Stimulated activated CD4-positive, alpha-beta T cell treated with anti-CD3 and anti-CD28 coated beads, Interleukin-4, amount 100 ng/mL, for 4 hours (primary cell): ENCODE measurements around the gene NAV3.

Experiments
- DNase-seq, 2 experiments: peaks; one replicate each; pipeline ENCODE4 v3.0.0-alpha.2; 2020

Gene NAV3

DNA sequence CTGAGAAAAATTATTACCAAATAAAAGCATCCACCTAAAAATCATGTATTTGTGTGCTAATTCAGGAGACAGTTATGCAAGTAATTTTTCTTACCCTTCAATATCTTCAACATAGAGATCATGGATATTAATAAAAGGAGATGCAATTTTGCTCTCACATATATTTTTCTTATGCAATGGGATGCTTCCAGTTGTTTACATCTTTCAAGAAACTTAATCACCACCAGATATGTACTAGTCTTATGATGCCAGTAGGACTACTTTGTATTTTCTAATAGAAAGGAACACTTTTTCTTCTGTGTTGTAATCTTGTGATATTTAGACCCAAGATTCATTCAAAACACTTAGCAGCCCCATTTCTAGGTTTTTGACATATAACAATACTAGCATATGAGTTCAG is 107.6 kb downstream of the NAV3 start:
- no peak for DNase-seq

DNA sequence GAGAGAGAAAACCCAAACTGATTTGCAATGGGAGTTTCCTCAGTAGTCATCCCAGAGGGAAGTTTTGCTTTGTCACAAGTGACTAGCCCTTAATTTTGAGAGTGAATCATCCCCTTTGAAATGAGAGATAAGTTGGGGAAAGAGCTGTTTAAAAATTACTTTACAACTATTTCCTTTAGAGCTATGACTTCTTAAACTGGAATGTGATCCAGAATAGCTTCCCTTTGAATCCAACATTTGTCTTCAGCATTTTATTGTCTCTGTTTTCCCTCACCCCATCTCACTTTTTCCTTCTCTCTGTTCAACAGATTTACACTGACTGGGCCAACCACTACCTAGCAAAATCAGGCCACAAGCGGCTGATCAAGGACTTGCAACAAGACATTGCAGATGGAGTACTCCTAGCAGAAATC is 109.3 kb downstream of the NAV3 start:
- no peak for DNase-seq

DNA sequence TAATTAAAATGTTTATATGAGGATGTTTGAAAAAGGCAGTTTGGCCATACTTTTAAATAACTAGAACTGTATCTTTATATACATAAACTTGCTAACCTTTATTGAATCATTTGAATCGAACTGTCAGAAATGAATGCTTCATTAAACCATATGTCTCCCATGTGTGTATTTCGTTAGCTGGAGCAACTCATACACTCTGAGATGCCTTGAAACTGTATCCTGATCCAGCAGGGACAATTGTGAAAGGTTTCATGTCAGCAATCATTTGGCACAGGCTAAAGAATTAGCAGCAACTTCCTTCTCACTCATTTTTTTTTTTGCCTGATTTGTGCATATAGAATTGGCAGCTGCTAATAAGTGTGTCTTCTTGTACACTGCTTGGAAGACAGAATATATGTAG is 109.9 kb downstream of the NAV3 start:
- no peak for DNase-seq

DNA sequence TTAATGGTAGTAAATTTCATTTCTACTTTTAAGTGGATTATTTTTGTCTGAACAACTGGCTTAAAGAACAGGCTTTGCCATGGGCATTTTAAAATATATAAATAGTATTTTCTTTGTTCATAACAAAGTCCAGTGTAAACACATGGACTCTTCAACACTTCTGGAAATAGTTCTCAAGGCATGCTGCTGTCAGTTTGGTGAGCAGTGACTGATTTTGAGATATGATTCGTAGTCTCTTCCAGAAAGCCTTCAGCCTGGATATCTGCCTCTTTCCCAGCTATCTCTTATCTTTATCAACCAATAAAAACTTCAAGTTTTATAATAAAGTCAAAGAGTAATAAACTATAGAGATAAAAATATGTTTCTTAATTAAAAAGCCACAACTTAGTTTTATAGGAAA is 110.7 kb downstream of the NAV3 start:
- no peak for DNase-seq

DNA sequence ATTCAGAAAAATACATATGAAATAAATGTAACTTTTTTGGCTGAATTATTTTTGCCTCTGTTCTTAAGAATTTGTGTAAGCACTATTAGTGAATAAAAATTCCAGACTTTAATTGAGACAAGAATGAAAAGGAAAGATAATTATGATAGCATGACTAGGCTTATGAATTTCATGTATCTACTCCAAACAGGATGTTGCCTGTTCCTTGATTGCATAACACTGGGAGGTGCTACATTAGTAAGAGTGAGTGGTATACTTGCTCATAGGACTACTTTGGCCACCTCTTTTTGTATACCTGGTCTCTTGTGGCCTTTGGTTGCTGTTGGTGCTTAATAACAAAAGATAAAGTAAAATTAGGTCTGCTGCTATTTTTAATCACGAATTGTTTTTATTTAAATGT is 112.8 kb downstream of the NAV3 start:
- DNase-seq = no peak

DNA sequence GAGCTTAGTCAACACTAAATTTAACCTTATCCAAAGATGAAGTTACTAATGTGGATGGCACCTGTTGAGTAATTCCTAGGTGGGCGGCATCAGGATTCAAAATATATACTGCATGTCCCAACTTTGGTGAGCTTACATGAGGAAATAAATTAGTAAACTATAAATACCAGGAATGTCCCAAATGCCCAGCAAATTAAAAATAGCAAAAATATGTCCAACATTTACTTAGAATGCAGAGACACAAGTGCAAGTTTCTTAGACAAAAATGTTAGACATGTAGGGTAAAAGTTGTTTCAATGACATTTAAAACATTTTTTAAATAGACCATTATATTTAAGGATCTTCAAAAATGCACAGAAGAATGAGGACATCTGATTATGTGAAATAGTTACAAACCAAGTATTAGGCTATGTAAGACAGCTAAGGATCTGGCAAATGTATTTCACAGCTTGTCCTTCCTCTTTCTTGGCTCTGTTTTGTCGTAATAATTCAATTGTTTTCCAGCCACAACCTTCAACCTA is 115.9 kb downstream of the NAV3 start:
- no peak for DNase-seq

DNA sequence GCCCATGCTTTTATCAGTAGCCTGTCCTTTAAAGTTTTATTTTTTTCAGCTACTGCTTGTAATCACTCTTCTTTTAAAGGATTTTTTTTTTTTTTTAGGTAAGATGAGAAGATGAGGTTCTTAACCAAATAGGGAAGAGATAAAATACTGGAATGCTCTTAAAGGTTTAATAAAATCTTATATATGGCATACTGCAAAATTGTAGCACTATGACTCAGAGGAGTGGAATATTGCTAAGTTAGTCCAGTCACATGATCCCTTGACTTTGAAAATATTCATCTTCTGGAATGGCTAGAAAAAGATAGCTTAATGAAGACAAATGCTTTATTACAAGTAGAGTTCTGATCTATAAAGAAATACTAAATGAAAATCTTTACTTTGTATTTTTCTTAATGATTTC is 116.6 kb downstream of the NAV3 start:
- DNase-seq = no peak

DNA sequence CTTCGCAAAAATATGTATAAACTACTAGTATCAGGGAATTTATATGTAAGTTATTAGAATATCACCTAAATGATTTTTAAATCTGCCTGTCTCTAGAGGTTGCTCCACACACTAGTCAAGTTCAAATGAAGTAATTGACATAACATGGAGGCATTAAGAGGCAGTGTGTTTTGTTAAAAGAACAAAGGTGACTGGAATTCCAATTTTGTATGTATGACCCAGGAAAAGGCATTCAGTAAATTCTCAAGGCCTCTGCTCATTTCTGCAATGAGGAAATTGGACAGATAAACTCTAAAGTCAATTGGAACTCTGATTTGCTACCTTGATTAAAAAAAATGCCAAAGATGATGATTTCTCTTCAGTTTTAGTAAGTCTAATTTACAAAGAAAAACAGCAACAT is 117.1 kb downstream of the NAV3 start:
- DNase-seq = no peak

DNA sequence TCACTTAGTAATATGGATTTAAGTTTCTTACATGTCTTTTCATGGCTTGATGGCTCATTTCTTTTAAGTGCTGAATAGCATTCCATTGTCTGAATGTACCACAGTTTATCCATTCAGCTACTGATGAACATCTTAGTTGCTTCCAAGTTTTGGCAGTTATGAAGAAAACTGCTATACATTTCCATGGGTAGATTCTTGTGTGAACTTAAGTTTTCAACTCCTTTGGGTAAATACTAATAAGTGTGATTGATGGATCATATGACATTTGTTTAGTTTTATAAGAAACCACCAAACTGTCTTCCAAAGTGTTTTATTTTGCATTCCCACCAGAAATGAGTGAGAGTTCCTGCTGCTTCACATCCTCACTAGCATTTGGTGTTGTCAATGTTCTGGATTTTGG is 119.2 kb downstream of the NAV3 start:
- DNase-seq = no peak

DNA sequence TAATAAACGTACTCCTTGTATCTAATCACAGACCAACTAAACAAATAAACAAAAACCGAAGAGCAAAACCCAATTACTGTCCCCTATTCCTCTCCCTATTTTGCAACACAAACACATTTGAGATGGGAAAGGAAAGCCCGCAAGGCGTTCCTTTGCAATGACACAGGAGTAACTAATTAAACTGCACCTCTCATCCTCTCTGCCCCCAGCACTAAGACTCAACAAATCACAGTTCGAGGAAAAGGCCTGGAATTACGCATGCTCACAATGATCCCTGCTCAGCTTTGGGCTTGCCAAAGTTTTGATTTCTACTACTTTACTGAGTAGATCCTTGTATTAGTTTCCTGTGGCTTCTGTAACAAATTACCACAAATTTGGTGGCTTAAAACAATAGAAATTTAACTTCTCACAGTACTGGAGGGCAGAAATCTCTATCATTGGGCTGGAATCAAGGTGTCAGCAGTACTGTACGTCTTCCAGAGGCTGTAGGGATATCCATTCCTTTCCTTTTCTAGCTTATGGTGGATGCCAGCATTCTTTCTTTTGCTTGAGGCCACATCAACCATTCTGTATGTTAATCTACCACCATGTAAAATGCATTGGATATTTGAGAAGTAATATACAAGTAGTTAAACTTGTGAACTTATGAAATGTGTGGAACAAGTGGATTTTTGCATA is 123.0 kb downstream of the NAV3 start:
- DNase-seq = no peak

DNA sequence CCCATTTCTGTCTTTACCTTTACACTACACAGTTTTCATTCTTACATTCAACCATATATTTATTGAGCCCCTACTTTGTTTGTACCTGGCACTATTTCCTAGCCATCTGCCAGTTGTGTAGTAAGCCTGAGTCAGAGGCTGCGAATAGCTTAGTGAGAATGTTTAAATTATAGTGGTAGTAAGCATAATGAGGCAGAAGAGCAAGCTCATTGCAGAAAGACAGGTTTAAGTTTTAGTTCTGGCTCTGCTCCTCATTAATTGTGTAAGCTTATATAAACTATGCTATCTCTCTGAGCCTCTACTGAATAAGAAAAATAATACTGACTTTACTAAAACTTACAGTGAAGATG is 123.5 kb downstream of the NAV3 start:
- DNase-seq = no peak

DNA sequence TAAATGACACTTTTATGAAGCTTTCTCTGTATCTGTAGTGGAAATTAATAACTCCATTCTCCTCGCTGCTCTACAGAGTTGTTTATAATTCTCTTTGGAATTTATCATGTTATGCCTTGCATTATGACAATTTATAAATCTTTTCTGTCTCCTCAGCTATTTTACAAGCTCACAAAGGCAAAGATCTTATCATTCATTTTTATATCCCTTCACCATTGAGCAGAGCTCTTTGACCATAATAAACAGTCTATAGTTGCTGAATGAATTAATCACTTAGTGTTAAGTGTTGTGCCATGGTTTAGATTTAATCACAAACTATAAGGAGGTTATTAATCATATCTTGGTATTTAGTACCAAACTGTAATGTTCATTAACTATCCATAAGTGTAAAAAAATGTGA is 126.4 kb downstream of the NAV3 start:
- no peak for DNase-seq

DNA sequence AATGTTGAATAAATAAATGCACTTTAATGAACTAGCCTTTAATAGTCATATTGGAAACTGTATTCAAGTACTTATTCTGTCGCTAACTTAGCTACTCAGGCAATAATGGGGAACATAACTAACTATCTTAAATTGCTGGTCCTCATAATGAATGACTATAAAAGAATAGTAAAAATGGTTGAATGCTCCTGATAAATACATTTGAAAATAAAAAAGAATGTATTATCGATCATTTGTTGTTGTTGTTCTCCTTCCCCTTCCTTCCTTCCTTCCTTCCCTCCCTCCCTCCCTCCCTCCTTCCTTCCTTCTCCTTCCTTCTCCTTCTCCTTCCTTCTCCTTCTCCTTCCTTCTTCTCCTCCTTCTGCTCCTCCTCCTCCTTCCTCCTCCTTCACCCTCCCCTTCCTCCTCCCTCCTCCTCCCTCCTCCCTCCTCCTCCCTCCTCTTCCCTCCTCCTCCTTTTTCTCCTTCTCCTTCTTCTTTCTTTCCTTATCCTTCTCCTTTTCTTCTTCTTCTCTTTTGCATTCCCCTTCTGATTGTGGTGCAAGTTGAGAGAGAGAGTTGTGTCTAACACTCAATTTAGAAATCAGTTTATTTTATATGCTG is 133.0 kb downstream of the NAV3 start:
- no peak for DNase-seq

DNA sequence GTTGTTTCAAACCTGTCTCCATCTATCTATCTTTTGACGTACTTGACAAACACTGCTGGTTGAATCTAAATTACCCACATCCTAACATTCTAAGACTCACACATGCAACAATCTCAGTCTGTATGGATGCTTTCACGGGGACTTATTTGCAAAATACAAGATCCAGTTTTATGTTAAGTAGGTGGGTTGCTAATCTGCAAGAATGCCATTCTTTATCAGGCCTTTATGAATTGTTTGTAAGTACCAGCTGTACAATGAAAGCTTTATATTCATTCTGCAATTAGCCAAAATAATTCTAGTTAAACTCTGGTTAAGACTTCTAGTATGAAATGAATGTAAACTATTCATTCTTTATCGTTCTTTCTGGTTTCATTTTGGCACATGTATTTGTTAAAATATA is 135.1 kb downstream of the NAV3 start:
- no peak for DNase-seq

DNA sequence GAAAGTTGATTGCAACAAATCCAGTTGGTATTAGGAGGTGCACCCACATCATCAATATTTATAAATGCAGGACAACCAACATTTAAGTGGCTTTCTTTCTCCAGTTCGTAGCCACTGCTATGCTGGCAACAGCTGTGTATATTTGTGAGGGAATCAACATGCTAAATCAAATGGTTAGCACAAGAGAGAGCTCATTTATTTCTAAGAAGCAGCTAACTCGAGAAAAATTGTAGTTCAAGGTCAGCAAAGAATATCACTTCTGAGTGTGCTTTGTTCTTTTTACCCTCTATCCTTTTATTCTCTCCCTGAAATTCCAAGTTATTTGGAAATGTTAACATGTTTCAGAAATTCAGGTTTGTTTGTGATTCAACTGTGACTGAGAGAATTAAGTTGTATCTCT is 137.3 kb downstream of the NAV3 start:
- DNase-seq = no peak

DNA sequence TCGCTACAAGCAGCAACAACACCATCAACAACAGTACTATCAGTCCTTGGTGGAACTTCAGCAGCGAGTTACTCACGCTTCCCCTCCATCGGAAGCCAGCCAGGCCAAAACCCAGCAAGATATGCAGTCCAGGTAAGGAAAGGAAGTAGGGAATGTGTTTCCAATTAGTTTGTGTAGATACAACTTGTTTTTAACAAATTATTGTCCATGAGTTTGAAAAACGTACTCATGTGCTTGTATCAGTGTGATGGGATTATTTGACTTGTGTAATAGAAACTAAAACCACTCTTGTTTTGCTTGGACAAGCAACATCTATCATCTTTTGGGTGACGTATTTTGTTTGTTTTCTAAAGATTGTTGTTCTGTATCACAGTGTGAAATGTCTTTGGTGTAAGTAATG is 137.9 kb downstream of the NAV3 start:
- no peak for DNase-seq

DNA sequence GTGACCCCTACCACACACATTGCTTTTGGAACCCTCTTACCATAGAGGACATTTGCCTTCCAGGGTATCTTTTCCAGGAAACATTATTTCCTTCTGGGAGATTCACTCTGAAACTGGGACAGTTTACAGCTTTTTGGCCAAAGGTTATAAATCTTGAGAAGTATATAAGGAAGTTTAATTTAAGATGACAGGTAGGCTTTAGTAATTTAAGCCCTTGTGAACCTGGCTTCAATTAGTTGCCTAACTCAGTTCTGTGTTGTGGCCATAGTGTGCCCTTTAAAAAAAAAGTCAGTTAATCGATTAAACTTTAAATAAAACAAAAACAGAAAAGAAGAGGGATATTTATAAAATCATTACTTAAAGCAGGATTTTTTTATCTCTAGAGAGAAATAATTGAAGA is 142.9 kb downstream of the NAV3 start:
- no peak for DNase-seq

DNA sequence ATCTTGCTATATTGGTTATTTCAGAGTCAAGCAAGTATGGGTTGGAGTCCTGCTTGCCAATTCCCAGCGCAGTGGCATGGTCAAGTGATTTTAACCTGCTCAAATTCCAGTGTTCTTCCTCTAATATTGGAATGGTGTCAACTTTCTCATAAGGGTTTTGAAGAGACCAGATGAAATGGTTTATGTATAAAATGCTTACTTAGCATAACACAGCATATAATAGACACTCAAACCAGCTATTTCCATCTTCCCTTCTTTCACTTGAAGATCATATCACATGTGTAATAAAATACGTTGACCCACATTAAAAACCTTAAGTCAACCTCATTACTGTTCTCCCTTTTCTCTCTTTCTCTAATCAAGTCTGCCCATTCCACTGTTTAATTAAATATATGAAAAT is 144.0 kb downstream of the NAV3 start:
- DNase-seq = no peak

DNA sequence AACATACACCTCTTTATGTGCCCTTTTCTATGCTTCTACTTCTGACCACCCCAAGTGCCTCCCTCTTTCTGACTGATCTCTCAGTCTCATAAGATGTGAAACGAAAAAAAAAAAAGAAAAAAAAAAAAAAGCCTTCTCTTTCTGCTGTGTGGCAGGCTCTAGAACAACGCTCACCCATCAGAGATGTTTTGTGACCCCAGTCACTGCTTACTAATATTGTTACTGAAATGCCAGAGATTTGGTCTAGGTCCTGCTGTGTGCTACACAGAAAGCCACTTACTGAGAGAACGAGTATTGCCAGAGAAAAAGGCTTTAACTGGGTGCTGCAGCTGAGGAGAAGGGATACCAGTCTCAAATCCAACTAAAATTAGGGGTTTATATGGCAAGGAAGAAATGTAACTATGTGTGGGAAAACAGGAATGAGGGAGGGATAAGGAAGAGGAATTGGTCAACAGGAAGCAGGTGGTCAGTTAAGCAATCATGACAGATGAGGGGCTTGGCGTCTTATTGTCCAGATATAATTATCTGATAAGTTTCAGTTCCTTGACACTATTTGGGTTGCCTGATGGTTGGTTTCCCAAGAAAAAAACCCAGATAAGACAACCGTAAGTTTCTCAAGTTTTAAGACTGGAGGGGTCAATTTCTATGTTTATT is 149.0 kb downstream of the NAV3 start:
- no peak for DNase-seq

DNA sequence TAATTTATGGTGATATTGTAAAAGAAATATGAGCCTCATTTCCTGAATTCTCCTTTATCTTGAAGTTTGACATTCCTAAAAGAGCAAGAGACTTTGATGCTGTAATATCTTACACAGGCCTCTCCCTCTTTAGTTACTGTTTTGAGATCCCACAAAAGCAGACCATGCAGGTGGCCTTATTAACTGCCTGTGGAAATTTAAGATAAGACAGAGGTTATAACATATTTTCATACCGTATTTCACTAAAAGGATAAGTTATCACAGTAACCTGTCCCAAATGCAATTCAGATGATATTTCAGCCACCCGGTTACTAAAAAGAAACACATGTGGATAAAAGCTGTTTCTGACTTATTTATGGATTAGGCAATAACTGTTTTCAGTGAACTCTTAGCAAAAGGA is 150.1 kb downstream of the NAV3 start:
- DNase-seq = no peak

DNA sequence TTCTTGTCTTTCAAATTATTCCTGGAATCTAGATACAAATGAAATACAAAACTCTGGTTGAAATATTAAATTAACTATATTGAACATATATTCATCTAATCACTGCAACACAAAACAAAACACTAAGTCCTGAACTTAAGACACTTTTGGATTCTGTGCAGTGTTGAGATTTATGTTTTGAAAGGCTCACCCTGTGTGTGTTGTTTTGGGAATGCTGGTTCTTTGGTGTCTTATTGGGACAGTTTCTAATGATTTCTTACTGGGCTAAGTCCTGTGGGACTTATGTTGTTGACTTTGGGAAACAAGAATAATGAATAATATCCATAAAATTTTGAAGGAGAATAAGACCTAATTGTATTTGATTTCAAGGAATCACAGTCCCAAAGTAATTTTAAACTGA is 153.2 kb downstream of the NAV3 start:
- DNase-seq = no peak

DNA sequence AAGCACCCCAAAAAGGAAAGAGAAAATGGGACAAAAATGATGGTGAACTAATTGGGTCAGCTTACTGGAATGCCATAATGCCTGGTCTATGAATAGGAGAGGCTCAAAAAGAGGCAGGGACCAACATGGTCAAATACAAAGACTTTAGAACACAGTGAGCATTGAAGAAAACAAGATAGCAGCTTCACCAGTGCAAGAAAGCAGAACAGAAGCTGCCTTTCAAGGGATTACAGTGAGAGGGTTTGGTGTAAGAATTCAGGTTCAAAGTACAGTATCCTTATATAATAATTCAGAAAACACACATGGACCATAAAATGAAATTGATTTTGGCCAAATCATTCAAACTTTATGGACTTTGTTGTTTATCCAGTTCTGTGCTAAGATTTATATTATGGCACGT is 162.1 kb downstream of the NAV3 start:
- no peak for DNase-seq

DNA sequence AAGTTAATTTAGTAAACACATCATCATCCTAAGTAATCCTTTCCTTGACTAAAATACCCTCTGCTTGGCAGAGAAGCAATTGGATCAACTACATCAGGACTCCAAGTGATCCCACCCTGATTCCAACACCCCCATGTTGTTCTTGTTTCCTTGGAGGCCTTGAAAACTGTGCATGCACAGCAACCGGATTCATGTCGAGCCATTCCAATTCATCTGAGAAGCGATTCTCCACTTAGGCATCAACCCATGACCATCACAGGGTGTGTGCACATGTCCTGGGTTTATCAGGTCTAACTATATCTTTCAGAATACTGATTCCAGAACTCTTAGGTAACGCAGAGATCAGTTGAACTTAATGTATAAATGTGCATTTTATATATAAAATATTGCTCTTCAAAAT is 163.0 kb downstream of the NAV3 start:
- no peak for DNase-seq

DNA sequence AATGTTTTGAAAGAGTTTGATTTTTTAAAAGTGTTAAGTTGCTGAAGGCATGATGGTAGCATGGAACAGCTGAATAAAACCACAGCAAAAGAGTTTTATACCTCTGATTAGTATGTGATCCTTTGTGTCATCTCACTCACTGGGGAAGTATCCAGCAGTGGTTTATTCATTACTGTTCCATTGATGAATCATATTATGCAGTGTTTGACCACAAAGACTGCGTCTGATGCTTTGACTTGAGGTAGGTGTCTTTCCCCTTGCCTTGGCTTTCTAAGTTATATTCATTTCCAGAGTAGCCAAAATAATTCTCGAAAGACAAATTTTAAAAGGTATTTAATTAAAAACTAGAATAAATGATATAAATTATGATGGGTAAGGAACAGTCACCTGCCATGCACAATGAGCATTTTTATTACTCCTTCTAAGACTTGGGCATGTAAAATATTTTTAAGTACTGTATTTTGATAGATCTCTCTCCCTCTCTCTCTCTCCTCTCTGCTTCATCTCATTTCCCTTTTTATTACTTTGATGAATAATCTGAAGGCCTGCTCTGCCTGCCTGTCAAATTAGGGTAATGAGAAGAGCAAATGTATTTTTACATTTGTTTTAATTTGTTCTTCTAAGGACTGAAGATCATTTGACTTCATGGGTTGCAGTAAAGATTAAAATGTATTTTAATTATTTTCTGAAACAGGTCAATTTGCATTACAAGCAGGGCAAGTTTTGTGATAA is 164.9 kb downstream of the NAV3 start:
- no peak for DNase-seq
